GM21737 (cell line): ENCODE measurements around the gene TP53BP1.

Source experiments
- ATAC-seq: cut with Tn5 transposase; IDR thresholded peaks from one replicate; pipeline ENCODE4 v1.9.1; 2021; ENCODE audit warnings: mild to moderate bottlenecking, moderate library complexity; ENCODE audit not compliant: unreplicated experiment

TP53BP1 gene

GRCh38 chr15:43521419-43521818 is 28.5 kb upstream of the TP53BP1 start:
- ATAC-seq, result no peak

GRCh38 chr15:43520138-43520537 is 27.2 kb upstream of the TP53BP1 start:
- no peak for ATAC-seq

GRCh38 chr15:43519196-43519595 is 26.2 kb upstream of the TP53BP1 start:
- ATAC-seq, result no peak

GRCh38 chr15:43518197-43518761 is 25.3 kb upstream of the TP53BP1 start:
- ATAC-seq, result no peak

GRCh38 chr15:43517354-43518196 is 24.6 kb upstream of the TP53BP1 start, which contains the start of gene MAP1A:
Gene MAP1A (plus strand): TSS chr15:43517608. CDS start chr15:43521474, 3,866 bp downstream.
- no peak for ATAC-seq

GRCh38 chr15:43516801-43517353 is 23.9 kb upstream of the TP53BP1 start:
- no peak for ATAC-seq

- no peak for ATAC-seq
These were observed 23.2 kb upstream of the TP53BP1 start for GRCh38 chr15:43516185-43516584.

GRCh38 chr15:43515741-43516140 is 22.8 kb upstream of the TP53BP1 start:
- no peak for ATAC-seq

- no peak for ATAC-seq
These were observed 21.5 kb upstream of the TP53BP1 start for GRCh38 chr15:43514241-43515057.

- no peak for ATAC-seq
These were observed 20.6 kb upstream of the TP53BP1 start for GRCh38 chr15:43513550-43513949.

- no peak for ATAC-seq
These were observed 18.3 kb upstream of the TP53BP1 start for GRCh38 chr15:43511012-43511885.

- ATAC-seq, result peak; percentile 95
These were observed 17.4 kb upstream of the TP53BP1 start for GRCh38 chr15:43510200-43511011.

- ATAC-seq, result no peak
These were observed 16.8 kb upstream of the TP53BP1 start for GRCh38 chr15:43509660-43510199.

- no peak for ATAC-seq
These were observed 16.2 kb upstream of the TP53BP1 start for GRCh38 chr15:43508991-43509659.

- ATAC-seq, result no peak
These were observed 15.5 kb upstream of the TP53BP1 start for GRCh38 chr15:43508421-43508820.

GRCh38 chr15:43505738-43506137 is 12.8 kb upstream of the TP53BP1 start:
- no peak for ATAC-seq

GRCh38 chr15:43499635-43500034 is 6.7 kb upstream of the TP53BP1 start:
- no peak for ATAC-seq

- no peak for ATAC-seq
These were observed 6.0 kb upstream of the TP53BP1 start for GRCh38 chr15:43498990-43499389.
